ENCODE results near the gene GJD3.

DNA sequence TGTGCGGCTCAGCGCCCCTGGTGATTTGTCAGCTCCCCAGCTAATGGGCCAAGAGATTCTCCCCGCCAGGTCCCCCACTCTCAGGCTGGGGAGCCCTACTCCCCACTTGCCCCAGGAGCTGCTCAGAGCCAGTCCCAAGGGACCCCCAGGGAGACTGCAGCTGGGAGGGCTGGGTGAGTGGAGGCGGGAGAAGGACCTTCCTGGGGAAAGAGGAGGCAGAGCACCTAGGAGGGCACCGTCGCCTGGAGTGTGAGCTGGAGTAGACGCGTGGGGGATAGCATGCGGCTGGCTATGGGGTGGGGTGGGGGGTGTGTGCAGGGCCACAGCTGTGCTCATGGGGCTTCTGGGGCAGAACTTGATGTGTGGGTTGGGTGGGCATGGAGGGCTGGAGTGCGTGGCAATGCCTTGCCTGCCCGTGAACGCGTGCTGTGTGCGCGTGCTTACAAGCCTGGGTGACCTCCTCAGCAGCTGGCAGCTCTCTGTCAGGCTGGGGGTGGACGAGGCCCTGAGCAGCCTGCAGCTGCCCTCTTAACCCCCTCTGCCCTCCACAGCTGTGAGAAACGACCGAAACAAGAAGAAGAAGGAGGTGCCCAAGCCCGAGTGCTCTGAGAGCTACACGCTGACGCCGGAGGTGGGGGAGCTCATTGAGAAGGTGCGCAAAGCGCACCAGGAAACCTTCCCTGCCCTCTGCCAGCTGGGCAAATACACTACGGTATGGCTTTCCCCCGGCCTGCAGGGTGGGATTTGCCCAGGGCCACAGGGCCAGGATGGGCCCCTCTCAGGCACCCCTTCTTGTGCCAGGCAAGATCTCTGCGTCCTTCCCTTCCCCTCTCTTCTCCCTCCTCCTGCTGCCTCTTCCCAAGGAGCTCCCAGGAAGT, 12.9 kb downstream of the GJD3 start:
- TF ChIP-seq, protein P1, sequence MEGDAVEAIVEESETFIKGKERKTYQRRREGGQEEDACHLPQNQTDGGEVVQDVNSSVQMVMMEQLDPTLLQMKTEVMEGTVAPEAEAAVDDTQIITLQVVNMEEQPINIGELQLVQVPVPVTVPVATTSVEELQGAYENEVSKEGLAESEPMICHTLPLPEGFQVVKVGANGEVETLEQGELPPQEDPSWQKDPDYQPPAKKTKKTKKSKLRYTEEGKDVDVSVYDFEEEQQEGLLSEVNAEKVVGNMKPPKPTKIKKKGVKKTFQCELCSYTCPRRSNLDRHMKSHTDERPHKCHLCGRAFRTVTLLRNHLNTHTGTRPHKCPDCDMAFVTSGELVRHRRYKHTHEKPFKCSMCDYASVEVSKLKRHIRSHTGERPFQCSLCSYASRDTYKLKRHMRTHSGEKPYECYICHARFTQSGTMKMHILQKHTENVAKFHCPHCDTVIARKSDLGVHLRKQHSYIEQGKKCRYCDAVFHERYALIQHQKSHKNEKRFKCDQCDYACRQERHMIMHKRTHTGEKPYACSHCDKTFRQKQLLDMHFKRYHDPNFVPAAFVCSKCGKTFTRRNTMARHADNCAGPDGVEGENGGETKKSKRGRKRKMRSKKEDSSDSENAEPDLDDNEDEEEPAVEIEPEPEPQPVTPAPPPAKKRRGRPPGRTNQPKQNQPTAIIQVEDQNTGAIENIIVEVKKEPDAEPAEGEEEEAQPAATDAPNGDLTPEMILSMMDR (IDR thresholded peaks at IDR 0.05) = no peak
- TF ChIP-seq POLR2A (IDR thresholded peaks at IDR 0.05) = no peak
- TF ChIP-seq EP300 (IDR thresholded peaks at IDR 0.05) = no peak

Measured in tibial nerve (tissue), 4 donors.